Neural progenitor cell (in vitro differentiated cells): ENCODE measurements around the gene ASB4.

Source experiments
- EZH2 ChIP-seq: fragments of 200-600 bp; sonication (generic); IDR thresholded peaks from 2 replicates; pipeline ENCODE4 v1.6.1; 2017; ENCODE audit warnings: antibody characterized with exemption, mild to moderate bottlenecking, moderate library complexity
- EZH2phosphoT487 ChIP-seq: fragments of 200-600 bp; sonication (generic); IDR thresholded peaks from 2 replicates; pipeline ENCODE4 v1.6.1; 2017; ENCODE audit warnings: antibody characterized with exemption
- TF ChIP-seq, protein P1 (sequence below): fragments of 200-600 bp; sonication (generic); IDR thresholded peaks from 2 replicates; pipeline ENCODE4 v1.5.1; 2017; ENCODE audit warnings: antibody characterized with exemption, mild to moderate bottlenecking

DNA sequence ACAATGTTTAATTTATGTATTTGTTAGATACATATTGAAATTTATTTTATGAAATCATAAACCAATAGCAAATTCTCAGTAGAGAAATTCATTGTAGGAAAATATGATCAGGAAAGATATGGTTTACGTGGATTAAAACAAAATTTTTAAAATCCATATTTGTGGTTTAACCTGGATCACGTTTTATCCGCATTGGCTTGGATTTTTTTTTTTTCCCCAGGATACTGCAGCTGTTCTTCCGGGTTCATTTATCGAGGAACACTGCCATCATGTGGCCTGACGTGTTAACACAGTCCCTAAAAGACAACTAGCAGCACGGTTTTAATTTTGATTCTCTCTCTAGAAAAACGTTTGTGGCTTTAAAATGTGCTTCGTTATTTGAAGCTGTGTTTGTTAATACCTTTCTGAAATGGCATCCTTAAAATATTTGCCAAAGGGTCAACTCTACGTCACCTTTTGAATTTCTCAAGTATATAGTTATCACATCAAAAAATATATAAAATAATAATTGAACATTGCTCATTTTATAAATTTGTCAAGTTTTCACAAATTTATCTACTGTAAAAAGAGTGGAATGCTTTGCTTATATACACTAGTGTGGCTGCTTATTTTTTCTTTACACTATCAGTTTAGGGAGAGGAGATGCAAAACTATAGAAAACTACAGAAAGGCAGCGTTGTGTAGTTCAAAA, 8.7 kb upstream of the ASB4 start:
- TF ChIP-seq, protein P1, sequence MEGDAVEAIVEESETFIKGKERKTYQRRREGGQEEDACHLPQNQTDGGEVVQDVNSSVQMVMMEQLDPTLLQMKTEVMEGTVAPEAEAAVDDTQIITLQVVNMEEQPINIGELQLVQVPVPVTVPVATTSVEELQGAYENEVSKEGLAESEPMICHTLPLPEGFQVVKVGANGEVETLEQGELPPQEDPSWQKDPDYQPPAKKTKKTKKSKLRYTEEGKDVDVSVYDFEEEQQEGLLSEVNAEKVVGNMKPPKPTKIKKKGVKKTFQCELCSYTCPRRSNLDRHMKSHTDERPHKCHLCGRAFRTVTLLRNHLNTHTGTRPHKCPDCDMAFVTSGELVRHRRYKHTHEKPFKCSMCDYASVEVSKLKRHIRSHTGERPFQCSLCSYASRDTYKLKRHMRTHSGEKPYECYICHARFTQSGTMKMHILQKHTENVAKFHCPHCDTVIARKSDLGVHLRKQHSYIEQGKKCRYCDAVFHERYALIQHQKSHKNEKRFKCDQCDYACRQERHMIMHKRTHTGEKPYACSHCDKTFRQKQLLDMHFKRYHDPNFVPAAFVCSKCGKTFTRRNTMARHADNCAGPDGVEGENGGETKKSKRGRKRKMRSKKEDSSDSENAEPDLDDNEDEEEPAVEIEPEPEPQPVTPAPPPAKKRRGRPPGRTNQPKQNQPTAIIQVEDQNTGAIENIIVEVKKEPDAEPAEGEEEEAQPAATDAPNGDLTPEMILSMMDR = peak; percentile 94
- no peak for TF ChIP-seq EZH2
- TF ChIP-seq EZH2phosphoT487 = no peak
